HEK293 (cell line): ENCODE measurements around the gene DDX18.

Source experiments
- ELK4 ChIP-seq: IDR thresholded peaks from 2 replicates; pipeline ENCODE4 v1.6.1; 2011; ENCODE audit warnings: mild to moderate bottlenecking, low read depth, low read length, borderline replicate concordance
- KLF17 ChIP-seq: fragments of 450-650 bp; formaldehyde crosslinking; IDR thresholded peaks from 2 replicates; pipeline ENCODE4 v1.5.1; 2016; ENCODE audit warnings: missing biosample characterization, missing genetic modification characterization
- PRDM2 ChIP-seq: fragments of 450-650 bp; formaldehyde crosslinking; IDR thresholded peaks from 2 replicates; pipeline ENCODE4 v1.5.1; 2016; ENCODE audit warnings: missing biosample characterization, missing genetic modification characterization, borderline replicate concordance
- SP3 ChIP-seq: fragments of 450-650 bp; formaldehyde crosslinking; IDR thresholded peaks from 2 replicates; pipeline ENCODE4 v1.5.1; 2016; ENCODE audit warnings: missing biosample characterization, missing genetic modification characterization
- ZBTB1 ChIP-seq: fragments of 450-650 bp; formaldehyde crosslinking; IDR thresholded peaks from 2 replicates; pipeline ENCODE4 v1.5.1; 2016; ENCODE audit warnings: missing biosample characterization, missing genetic modification characterization
- ZBTB11 ChIP-seq: fragments of 450-650 bp; formaldehyde crosslinking; conservative IDR thresholded peaks from 2 replicates; pipeline ENCODE4 v1.5.1; 2016; ENCODE audit warnings: low read depth, missing biosample characterization, missing genetic modification characterization
- ZBTB8A ChIP-seq: fragments of 450-650 bp; formaldehyde crosslinking; IDR thresholded peaks from 2 replicates; pipeline ENCODE4 v1.5.1; 2016; ENCODE audit warnings: missing biosample characterization, missing genetic modification characterization
- ZFHX2 ChIP-seq: fragments of 450-650 bp; formaldehyde crosslinking; conservative IDR thresholded peaks from 2 replicates; pipeline ENCODE4 v1.5.1; 2016; ENCODE audit warnings: missing biosample characterization, missing genetic modification characterization
- ZFP69B ChIP-seq: fragments of 450-650 bp; formaldehyde crosslinking; IDR thresholded peaks from 2 replicates; pipeline ENCODE4 v1.5.1; 2016; ENCODE audit warnings: missing biosample characterization, missing genetic modification characterization
- ZNF112 ChIP-seq: fragments of 450-650 bp; formaldehyde crosslinking; IDR thresholded peaks from 2 replicates; pipeline ENCODE4 v1.5.0; 2017; ENCODE audit warnings: missing biosample characterization, missing genetic modification characterization
- ZNF121 ChIP-seq: fragments of 450-650 bp; formaldehyde crosslinking; IDR thresholded peaks from 2 replicates; pipeline ENCODE4 v1.5.1; 2016; ENCODE audit warnings: missing biosample characterization, missing genetic modification characterization
- ZNF138 ChIP-seq: fragments of 450-650 bp; formaldehyde crosslinking; IDR thresholded peaks from 2 replicates; pipeline ENCODE4 v1.5.1; 2016; ENCODE audit warnings: missing biosample characterization, missing genetic modification characterization, borderline replicate concordance
- ZNF155 ChIP-seq: fragments of 450-650 bp; formaldehyde crosslinking; IDR thresholded peaks from 2 replicates; pipeline ENCODE4 v1.5.1; 2016; ENCODE audit warnings: missing biosample characterization, missing genetic modification characterization
- ZNF169 ChIP-seq: fragments of 450-650 bp; formaldehyde crosslinking; IDR thresholded peaks from 2 replicates; pipeline ENCODE4 v1.5.1; 2016; ENCODE audit warnings: missing biosample characterization, missing genetic modification characterization
- ZNF26 ChIP-seq: fragments of 450-650 bp; formaldehyde crosslinking; IDR thresholded peaks from 2 replicates; pipeline ENCODE4 v1.5.1; 2016; ENCODE audit warnings: missing biosample characterization, missing genetic modification characterization
- ZNF350 ChIP-seq: fragments of 450-650 bp; formaldehyde crosslinking; IDR thresholded peaks from 2 replicates; pipeline ENCODE4 v1.5.0; 2017; ENCODE audit warnings: missing biosample characterization, mild to moderate bottlenecking, missing genetic modification characterization
- ZNF433 ChIP-seq: fragments of 450-650 bp; formaldehyde crosslinking; IDR thresholded peaks from 2 replicates; pipeline ENCODE4 v1.5.1; 2016; ENCODE audit warnings: missing biosample characterization, missing genetic modification characterization, low read depth
- ZNF529 ChIP-seq: fragments of 450-650 bp; formaldehyde crosslinking; IDR thresholded peaks from 2 replicates; pipeline ENCODE4 v1.5.1; 2017; ENCODE audit warnings: missing genetic modification characterization, missing biosample characterization; ENCODE audit not compliant: insufficient replicate concordance
- ZNF530 ChIP-seq: fragments of 450-650 bp; formaldehyde crosslinking; IDR thresholded peaks from 2 replicates; pipeline ENCODE4 v1.5.1; 2016; ENCODE audit warnings: low read depth, missing biosample characterization, missing genetic modification characterization
- ZNF623 ChIP-seq: fragments of 450-650 bp; formaldehyde crosslinking; IDR thresholded peaks from 2 replicates; pipeline ENCODE4 v1.5.1; 2016; ENCODE audit warnings: missing biosample characterization, missing genetic modification characterization
- ZNF629 ChIP-seq: fragments of 450-650 bp; formaldehyde crosslinking; IDR thresholded peaks from 2 replicates; pipeline ENCODE4 v1.5.1; 2017; ENCODE audit warnings: missing biosample characterization, missing genetic modification characterization
- ZNF645 ChIP-seq: fragments of 450-650 bp; formaldehyde crosslinking; IDR thresholded peaks from 2 replicates; pipeline ENCODE4; 2016; ENCODE audit warnings: missing biosample characterization, missing genetic modification characterization
- ZNF768 ChIP-seq: fragments of 450-650 bp; formaldehyde crosslinking; IDR thresholded peaks from 2 replicates; pipeline ENCODE4 v1.5.1; 2018; ENCODE audit warnings: missing biosample characterization, mild to moderate bottlenecking, missing genetic modification characterization
- ZNF791 ChIP-seq: fragments of 450-650 bp; formaldehyde crosslinking; IDR thresholded peaks from 2 replicates; pipeline ENCODE4 v1.5.1; 2016; ENCODE audit warnings: missing biosample characterization, missing genetic modification characterization
- ZNF830 ChIP-seq: fragments of 450-650 bp; IDR thresholded peaks from 2 replicates; pipeline ENCODE4 v1.5.0; 2018; ENCODE audit warnings: missing biosample characterization, missing genetic modification characterization, low read depth, mild to moderate bottlenecking, moderate library complexity
- ZNF837 ChIP-seq: fragments of 450-650 bp; formaldehyde crosslinking; IDR thresholded peaks from 2 replicates; pipeline ENCODE4 v1.5.1; 2016; ENCODE audit warnings: missing biosample characterization, missing genetic modification characterization

Gene DDX18

GRCh38 chr2:117814417-117815264 is at the start of gene DDX18 (continued):
- TF ChIP-seq ZNF121 (tag by site-specific recombination) (no peak), ZNF26 (tag by site-specific recombination) (no peak), ZNF768 (tag by site-specific recombination) (no peak), ZNF629 (tag by site-specific recombination) (peak; percentile 99), ZNF623 (no peak), ZNF645 (no peak), ZFP69B (tag by site-specific recombination) (0 out of 2 replicates have a peak, but pooled peaks have one; percentile 54), ZFHX2 (no peak), KLF17 (tag by site-specific recombination) (no peak), ELK4 (no peak), ZBTB1 (tag by site-specific recombination) (no peak), PRDM2 (tag by site-specific recombination) (no peak), ZNF112 (tag by site-specific recombination) (no peak), ZNF791 (tag by site-specific recombination) (no peak), ZNF837 (tag by site-specific recombination) (no peak), ZNF138 (tag by site-specific recombination) (no peak), ZBTB8A (tag by site-specific recombination) (peak; percentile 97), ZNF350 (tag by site-specific recombination) (no peak), ZNF529 (tag by site-specific recombination) (no peak), ZBTB11 (tag by site-specific recombination) (peak; percentile 98), ZNF169 (tag by site-specific recombination) (no peak), SP3 (tag by site-specific recombination) (no peak), ZNF530 (tag by site-specific recombination) (no peak), ZNF433 (tag by site-specific recombination) (no peak), ZNF830 (tag by site-specific recombination) (no peak), ZNF155 (tag by site-specific recombination) (no peak)
